GM12874 (cell line): Measurements from ENCODE around the gene TLE5.

ENCODE experiments used
- TF ChIP-seq, protein P1 (sequence below): IDR thresholded peaks from 2 replicates; pipeline ENCODE4 v1.5.1; 2011; ENCODE audit warnings: low read depth, mild to moderate bottlenecking, control low read depth, low read length, moderate library complexity; ENCODE audit not compliant: insufficient read depth

The TLE5 gene

DNA sequence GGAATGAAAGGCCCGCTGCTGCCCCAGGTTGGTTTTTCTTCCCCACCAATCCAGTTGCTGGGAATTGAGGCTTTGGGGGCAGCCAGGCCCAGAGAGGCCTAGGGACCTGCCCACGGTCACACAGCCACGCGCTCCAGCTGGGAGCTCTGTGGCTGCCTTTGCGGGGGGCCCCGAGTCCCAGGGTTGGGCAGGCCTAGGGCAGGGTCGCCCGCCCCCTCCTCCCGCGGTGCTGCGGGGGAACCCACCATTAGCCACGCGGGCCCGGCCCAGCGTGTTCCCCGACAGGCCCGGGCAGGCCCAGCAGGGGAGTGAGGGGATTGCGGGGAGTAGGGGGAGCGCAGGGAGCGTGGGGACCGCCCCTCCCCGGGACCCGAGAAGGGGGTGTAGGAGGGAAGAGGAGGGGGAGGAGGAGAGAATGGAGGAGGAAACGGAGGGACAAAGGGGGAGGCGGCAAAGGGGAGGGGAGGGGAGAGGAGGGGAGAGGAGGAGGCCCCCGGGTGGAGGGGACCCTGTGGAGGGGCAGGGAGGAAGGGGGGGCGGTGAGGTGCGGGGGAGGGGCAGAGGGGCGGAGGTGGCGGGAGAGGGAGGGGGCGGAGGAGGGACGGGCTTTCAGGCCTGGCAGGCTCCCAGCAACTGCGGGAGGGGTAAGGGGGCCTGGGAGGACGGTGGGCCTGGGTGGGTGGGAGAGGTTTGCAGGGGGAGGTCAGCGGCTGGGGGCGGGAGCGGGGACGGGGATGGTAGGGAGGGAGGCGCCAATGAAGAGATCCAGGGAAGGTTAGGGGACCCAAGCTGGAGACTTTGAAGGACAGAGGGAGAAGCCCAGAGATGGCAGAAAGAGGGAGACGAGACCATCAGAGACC is 20.3 kb downstream of the TLE5 start:
- TF ChIP-seq, protein P1, sequence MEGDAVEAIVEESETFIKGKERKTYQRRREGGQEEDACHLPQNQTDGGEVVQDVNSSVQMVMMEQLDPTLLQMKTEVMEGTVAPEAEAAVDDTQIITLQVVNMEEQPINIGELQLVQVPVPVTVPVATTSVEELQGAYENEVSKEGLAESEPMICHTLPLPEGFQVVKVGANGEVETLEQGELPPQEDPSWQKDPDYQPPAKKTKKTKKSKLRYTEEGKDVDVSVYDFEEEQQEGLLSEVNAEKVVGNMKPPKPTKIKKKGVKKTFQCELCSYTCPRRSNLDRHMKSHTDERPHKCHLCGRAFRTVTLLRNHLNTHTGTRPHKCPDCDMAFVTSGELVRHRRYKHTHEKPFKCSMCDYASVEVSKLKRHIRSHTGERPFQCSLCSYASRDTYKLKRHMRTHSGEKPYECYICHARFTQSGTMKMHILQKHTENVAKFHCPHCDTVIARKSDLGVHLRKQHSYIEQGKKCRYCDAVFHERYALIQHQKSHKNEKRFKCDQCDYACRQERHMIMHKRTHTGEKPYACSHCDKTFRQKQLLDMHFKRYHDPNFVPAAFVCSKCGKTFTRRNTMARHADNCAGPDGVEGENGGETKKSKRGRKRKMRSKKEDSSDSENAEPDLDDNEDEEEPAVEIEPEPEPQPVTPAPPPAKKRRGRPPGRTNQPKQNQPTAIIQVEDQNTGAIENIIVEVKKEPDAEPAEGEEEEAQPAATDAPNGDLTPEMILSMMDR = no peak

DNA sequence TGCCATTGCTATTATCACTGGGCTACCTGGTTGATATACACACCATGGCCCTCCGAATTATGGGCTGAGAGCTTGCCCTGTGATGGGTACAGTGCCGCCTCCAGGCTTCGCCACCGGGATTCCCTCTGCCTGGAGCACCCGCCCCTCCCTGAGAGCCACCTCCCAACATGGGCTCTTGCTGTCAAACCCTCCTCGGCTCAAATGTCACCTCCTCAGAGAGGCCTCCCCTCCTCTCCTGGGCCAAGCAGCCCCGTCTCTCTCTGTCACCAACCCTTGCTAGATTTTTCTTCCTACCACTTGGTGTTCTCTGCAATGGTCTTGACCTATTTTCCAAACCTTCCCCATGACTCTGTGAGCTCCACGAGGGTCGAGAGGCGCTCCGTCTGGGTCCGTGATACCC is 21.0 kb downstream of the TLE5 start:
- TF ChIP-seq, protein P1 = no peak

DNA sequence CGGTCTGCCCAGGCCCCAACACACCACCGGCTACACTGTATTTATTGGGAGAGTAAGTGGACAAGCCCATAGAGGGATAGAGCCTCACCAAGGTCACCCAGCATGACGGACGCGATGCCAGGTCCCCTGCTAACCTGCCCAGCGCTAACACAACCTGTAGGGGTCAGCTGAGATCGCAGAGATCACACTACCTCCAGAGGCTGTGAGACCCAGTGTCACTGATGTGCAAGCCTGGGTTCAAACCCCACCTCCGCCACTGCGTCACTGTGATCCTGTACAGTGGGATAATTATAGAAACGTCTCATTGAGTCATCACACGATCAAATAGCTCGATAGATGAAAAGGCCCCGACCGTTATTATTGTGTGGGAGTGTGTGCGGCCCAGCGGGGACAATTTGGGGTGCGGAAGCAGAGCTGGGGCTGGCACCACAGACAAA is 22.6 kb downstream of the TLE5 start:
- TF ChIP-seq, protein P1 = no peak

DNA sequence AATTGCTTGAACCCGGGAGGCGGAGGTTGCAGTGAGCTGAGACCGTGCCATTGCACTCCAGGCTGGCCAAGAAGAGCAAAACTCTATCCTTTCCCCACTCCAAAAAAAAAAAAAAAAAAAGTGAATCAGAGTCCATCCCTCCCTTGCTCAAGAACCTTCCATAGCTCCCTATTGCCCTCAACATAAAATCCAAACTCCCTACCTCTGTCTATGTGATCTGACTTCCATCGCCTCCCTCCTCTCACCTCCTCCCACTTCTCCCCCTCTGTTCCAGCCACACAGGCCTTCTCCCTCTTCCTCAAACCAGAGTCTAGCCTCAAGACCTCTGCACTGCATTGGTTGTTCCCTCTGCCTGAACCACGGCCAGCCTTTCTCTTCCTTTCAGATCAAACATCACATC is 23.2 kb downstream of the TLE5 start:
- TF ChIP-seq, protein P1 = no peak

DNA sequence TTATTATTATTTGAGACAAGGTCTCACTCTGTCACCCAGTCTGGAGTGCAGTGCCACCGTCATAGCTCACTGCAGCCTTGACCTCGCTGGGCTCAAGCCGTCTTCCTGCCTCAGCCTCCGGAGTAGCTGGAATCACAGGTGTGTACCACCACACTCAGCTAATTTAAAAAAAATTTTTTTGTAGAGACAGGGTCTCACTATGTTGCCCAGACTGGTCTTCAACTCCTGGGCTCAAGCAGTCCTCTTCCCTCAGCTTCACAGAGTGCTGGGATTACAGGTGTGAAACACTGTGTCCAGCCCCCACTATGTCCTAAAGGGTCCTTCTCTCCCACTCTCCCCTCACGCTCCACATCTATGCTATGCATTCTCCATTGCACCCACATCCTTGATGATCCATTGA is 24.1 kb downstream of the TLE5 start:
- TF ChIP-seq, protein P1 = no peak

DNA sequence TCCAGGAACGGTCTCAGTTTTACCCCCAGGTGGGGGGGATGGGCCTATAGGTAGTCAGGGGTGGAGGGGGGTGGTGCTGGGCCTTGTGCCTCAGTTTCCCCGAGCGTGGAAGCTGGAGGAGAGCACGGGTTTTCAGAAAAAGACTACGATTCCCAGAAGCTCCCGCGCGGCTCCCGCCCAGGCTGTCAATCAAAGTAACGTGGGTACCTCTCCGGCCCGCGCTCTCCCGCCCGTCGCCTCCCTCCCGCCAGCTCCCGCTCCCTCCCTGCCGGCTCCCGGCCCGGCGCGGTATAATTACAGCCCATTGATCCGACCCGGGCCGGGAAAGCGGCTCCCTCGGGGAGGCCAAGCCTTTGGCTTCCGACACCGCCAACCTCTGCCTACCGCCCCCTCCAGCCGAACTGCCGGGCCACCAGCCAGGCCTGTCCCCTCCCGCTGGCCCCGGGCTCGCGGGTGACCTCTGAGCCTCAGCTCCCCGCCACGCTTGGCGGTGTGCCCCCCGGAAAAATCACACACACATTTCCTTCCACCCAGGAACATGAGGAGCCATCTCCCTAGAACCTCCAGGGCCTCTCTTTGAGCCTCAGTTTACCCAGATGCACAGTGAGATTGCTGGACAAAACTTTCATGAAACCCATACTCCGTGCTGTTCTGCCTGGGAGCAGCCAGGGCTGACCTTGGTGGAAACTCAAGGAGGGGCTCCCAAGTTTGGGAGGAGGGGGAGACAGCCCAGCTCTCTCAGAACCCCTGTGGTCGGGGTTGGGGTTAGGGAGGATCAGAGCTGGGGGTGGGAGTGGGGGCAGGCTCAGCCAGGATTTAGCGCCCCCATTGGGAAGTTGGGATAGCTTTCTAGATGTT is 25.9 kb downstream of the TLE5 start:
- TF ChIP-seq, protein P1 = no peak

DNA sequence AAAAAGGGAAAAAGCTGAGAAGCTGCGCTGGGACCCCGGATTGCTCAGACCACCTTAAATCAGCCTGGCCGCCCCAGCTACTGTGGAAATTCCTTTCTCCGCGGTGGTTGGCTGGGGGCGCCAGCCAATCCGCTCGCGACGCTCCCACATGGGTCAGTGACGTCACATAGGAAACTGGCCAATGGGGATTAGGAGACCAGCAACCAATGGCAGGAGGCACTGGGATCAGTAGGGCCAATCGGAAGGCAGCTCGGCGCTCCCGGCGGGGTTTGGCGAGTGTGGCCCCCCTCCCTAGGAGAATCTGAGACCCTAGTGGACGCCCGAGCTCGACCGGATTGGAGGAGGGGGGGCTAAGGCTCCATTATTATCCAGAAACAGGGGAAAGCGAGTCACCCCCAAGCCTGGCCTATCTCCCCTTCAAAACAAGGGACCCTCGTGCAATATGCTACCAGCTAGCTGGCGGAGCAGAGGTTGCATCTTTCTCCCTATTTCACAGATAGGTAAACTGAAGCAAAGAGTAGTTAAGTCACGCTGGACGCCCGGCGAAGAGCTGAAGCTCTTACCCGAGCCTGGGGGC is 26.7 kb downstream of the TLE5 start:
- TF ChIP-seq, protein P1 = no peak
